GM21717 (cell line): ENCODE measurements around the gene BTBD7.
"Not testable (repeated sequence)": the region's sequence is repeated elsewhere in the genome, so short reads cannot be mapped to it uniquely, and the experiment has no call there.

Source experiments
- ATAC-seq: cut with Tn5 transposase; IDR thresholded peaks from one replicate; pipeline ENCODE4 v1.9.1; 2021; ENCODE audit warnings: mild to moderate bottlenecking, moderate library complexity; ENCODE audit not compliant: unreplicated experiment

Gene BTBD7

GRCh38 chr14:93332853-93333630 is at the start of gene BTBD7:
Gene BTBD7 (minus strand): TSS chr14:93333036. CDS start chr14:93296051, 36,985 bp downstream.
- peak; percentile 78 for ATAC-seq

GRCh38 chr14:93381644-93382043 is 48.8 kb upstream of the BTBD7 start:
- ATAC-seq = no peak

GRCh38 chr14:93379831-93380230 is 47.0 kb upstream of the BTBD7 start:
- ATAC-seq = no peak

- ATAC-seq = peak; percentile 90
Measured at GRCh38 chr14:93375673-93376156, 42.9 kb upstream of the BTBD7 start.

- peak; percentile 89 for ATAC-seq
Measured at GRCh38 chr14:93369713-93370266, 37.0 kb upstream of the BTBD7 start.

- ATAC-seq = peak; percentile 17
Measured at GRCh38 chr14:93368996-93369712, 36.3 kb upstream of the BTBD7 start.

GRCh38 chr14:93354873-93355272 is 22.0 kb upstream of the BTBD7 start:
- not testable (repeated sequence) for ATAC-seq

GRCh38 chr14:93348292-93348691 is 15.5 kb upstream of the BTBD7 start:
- no peak for ATAC-seq

- no peak for ATAC-seq
Measured at GRCh38 chr14:93347850-93348249, 15.0 kb upstream of the BTBD7 start.

GRCh38 chr14:93346926-93347721 is 14.3 kb upstream of the BTBD7 start, which contains the start of gene COX8C:
Gene COX8C (plus strand): TSS chr14:93347182. CDS start chr14:93347269, 87 bp downstream.
- ATAC-seq = no peak

- ATAC-seq = no peak
Measured at GRCh38 chr14:93343797-93344196, 11.0 kb upstream of the BTBD7 start.

- no peak for ATAC-seq
Measured at GRCh38 chr14:93343266-93343665, 10.4 kb upstream of the BTBD7 start.

- no peak for ATAC-seq
Measured at GRCh38 chr14:93337884-93338283, 5.0 kb upstream of the BTBD7 start.

GRCh38 chr14:93337143-93337753 is 4.4 kb upstream of the BTBD7 start:
- ATAC-seq = no peak

- ATAC-seq = no peak
Measured at GRCh38 chr14:93333631-93334103, 831 bp upstream of the BTBD7 start.

GRCh38 chr14:93332397-93332852 is 411 bp downstream of the BTBD7 start:
- ATAC-seq = peak; percentile 62

- ATAC-seq = peak; percentile 0
Measured at GRCh38 chr14:93331728-93332396, 974 bp downstream of the BTBD7 start.

GRCh38 chr14:93331002-93331727 is 1.7 kb downstream of the BTBD7 start:
- no peak for ATAC-seq

- ATAC-seq = no peak
Measured at GRCh38 chr14:93330609-93331000, 2.2 kb downstream of the BTBD7 start.
